ENCODE measurements around the gene LPAR3. TPM values are rescaled to one million over a fixed set of nuclear protein-coding genes. Genes with fewer than 3 reads are reported as not detected.

Gene LPAR3
- polyA plus RNA-seq, 1 of the 3 experiments (the other 2 are of a cell fraction), result 0.08 TPM

DNA sequence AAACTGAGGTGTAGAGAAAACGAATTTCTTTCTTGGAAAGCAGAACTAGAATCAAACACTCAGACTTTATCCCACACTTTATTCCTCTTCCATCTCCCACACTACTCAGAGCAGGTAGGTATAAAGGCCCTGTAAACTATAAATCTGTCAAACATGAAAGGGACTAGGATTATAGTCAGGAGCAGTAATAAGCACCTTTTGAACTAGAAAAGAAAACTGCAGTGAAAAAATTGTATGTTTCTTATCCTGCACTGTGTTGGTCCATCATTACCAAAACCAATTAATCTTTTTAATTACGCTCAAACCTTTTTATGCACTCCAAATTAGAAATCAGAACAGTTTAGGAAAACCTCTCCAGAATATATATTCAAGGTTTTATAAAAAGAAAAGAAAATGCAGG, 47.6 kb downstream of the LPAR3 start:
- CTCF ChIA-PET, result interaction anchor here (1.0 to 2.9 kb wide), 5 partner anchors 12 to 100 kb away, joined by 3 to 8 read pairs (median 7); no protein-coding TSS in a partner anchor

More for the DNA sequence above, 47.6 kb downstream of the LPAR3 start:
- H3K36me3 ChIP-seq (replicated peaks in 1 of 2; ENCODE audit: control insufficient read depth in 1 of 2, insufficient read depth in 2 of 2, low read length in 1 of 2), result no peaks in the 10 kb centered on the region
- H4K20me1 ChIP-seq (ENCODE audit: insufficient read depth), result no peaks in the 10 kb centered on the region
- peaks cover 0 to 22% of the 10 kb centered on the region in 2 experiments; a peak in 3 of 4 replicates for H3K4me1 ChIP-seq (ENCODE audit: control insufficient read depth in 1 of 2, insufficient read depth in 2 of 2, low read depth in 1 of 2, low read length in 1 of 2)
- 37% methylated on average over 2 of the region's 2 CpGs for WGBS (ENCODE audit: low lambda C conversion rate)
- no peak overlapping the region for H2AFZ ChIP-seq (ENCODE audit: low read depth)
- no peak overlapping the region; a peak in 1 of 4 replicates for H3K27ac ChIP-seq (ENCODE audit: low read depth in 2 of 2, low read length in 1 of 2)
- H3K4me2 ChIP-seq, result no peak overlapping the region
- no peaks in the 10 kb centered on the region for H3K79me2 ChIP-seq (ENCODE audit: insufficient read depth)
- H3K9me2 ChIP-seq, result no peaks in the 10 kb centered on the region
- POLR2A ChIA-PET, result no interaction called here
- no peak for DNase-seq
- H3K9me3 ChIP-seq, result no peaks in the 10 kb centered on the region
- TF ChIP-seq RAD21 (IDR thresholded peaks at IDR 0.05; ENCODE audit: low read length) (no peak), FOXJ3 (CRISPR knock-in tag; IDR thresholded peaks at IDR 0.05) (no peak), TCF12 (IDR thresholded peaks at IDR 0.05) (no peak), RFX5 (IDR thresholded peaks at IDR 0.05; ENCODE audit: low read length) (no peak), FOSL2 (IDR thresholded peaks at IDR 0.05; ENCODE audit: borderline replicate concordance, low read depth) (no peak), YY1 (IDR thresholded peaks at IDR 0.05; ENCODE audit: low read depth) (no peak), FOXM1 (IDR thresholded peaks at IDR 0.05; ENCODE audit: low read depth) (no peak), SIN3A (IDR thresholded peaks at IDR 0.05; ENCODE audit: borderline replicate concordance, low read depth, low read length) (no peak), EP300 (IDR thresholded peaks at IDR 0.05; ENCODE audit: borderline replicate concordance in 1 of 2, low read depth in 1 of 2, low read length in 1 of 2) (no peak), JUND (IDR thresholded peaks at IDR 0.05) (no peak), GATA2 (CRISPR knock-in tag; IDR thresholded peaks at IDR 0.05) (no peak), NFIC (IDR thresholded peaks at IDR 0.05; ENCODE audit: borderline replicate concordance) (no peak), SMC3 (IDR thresholded peaks at IDR 0.05; ENCODE audit: low read depth, low read length) (no peak), NRF1 (IDR thresholded peaks at IDR 0.05; ENCODE audit: low read depth, low read length) (no peak), RXRA (IDR thresholded peaks at IDR 0.05; ENCODE audit: borderline replicate concordance, low read depth) (no peak), ELF1 (IDR thresholded peaks at IDR 0.05) (no peak)
- TF ChIP-seq, protein P1, sequence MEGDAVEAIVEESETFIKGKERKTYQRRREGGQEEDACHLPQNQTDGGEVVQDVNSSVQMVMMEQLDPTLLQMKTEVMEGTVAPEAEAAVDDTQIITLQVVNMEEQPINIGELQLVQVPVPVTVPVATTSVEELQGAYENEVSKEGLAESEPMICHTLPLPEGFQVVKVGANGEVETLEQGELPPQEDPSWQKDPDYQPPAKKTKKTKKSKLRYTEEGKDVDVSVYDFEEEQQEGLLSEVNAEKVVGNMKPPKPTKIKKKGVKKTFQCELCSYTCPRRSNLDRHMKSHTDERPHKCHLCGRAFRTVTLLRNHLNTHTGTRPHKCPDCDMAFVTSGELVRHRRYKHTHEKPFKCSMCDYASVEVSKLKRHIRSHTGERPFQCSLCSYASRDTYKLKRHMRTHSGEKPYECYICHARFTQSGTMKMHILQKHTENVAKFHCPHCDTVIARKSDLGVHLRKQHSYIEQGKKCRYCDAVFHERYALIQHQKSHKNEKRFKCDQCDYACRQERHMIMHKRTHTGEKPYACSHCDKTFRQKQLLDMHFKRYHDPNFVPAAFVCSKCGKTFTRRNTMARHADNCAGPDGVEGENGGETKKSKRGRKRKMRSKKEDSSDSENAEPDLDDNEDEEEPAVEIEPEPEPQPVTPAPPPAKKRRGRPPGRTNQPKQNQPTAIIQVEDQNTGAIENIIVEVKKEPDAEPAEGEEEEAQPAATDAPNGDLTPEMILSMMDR (IDR thresholded peaks at IDR 0.05), result no peak
- TF ChIP-seq, protein P2, sequence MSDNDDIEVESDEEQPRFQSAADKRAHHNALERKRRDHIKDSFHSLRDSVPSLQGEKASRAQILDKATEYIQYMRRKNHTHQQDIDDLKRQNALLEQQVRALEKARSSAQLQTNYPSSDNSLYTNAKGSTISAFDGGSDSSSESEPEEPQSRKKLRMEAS (IDR thresholded peaks at IDR 0.05; ENCODE audit: low read depth), result no peak
- TF ChIP-seq, protein P3, sequence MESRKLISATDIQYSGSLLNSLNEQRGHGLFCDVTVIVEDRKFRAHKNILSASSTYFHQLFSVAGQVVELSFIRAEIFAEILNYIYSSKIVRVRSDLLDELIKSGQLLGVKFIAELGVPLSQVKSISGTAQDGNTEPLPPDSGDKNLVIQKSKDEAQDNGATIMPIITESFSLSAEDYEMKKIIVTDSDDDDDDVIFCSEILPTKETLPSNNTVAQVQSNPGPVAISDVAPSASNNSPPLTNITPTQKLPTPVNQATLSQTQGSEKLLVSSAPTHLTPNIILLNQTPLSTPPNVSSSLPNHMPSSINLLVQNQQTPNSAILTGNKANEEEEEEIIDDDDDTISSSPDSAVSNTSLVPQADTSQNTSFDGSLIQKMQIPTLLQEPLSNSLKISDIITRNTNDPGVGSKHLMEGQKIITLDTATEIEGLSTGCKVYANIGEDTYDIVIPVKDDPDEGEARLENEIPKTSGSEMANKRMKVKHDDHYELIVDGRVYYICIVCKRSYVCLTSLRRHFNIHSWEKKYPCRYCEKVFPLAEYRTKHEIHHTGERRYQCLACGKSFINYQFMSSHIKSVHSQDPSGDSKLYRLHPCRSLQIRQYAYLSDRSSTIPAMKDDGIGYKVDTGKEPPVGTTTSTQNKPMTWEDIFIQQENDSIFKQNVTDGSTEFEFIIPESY (IDR thresholded peaks at IDR 0.05; ENCODE audit: borderline replicate concordance, low read depth), result no peak
- TF ChIP-seq, protein P4, sequence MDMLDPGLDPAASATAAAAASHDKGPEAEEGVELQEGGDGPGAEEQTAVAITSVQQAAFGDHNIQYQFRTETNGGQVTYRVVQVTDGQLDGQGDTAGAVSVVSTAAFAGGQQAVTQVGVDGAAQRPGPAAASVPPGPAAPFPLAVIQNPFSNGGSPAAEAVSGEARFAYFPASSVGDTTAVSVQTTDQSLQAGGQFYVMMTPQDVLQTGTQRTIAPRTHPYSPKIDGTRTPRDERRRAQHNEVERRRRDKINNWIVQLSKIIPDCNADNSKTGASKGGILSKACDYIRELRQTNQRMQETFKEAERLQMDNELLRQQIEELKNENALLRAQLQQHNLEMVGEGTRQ (IDR thresholded peaks at IDR 0.05; ENCODE audit: borderline replicate concordance, low read depth, low read length), result no peak
- no peak overlapping the region for H3K4me3 ChIP-seq (ENCODE audit: low read depth in 2 of 2, low read length in 1 of 2)
- no peak overlapping the region for H3K9ac ChIP-seq
- no peaks in the 10 kb centered on the region for H3F3A ChIP-seq (replicated peaks; ENCODE audit: insufficient read depth)
- H3K27me3 ChIP-seq (ENCODE audit: insufficient read depth), result peaks cover 4% of the 10 kb centered on the region; the same call in 1 of the 2 replicates

Data from SK-N-SH (cell line).